ENCODE data around the gene TP53. TPM values are rescaled to one million over a fixed set of nuclear protein-coding genes. Genes with fewer than 3 reads are reported as not detected.

Gene TP53
- total RNA-seq, 2 experiments from 2014 or later: 69.2 to 172 TPM

DNA sequence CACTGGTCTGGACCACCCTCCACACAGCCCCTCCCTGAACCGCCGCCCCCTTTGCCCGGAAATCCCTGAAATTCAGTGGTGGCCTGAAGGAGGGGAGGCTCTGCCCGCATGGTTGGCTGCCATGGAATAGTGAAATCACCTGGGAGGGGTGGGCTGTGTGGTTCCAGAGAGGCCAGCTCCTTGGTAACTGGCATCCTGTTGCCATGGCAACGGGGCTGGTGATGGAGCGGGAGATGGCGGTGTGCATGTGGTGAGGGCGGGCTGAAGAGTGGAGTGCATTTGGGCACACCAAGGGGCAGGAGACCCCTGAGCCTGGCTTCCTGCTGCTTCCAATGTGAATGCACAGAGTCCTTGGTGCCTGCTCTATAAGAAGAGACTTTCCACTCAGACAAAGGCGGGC is 20.2 kb upstream of the TP53 start:
- intact Hi-C loops (cut with micrococcal nuclease; ENCODE audit: unreplicated experiment): no loop called here
- Histone ChIP-seq H3K27ac (ENCODE audit: low read depth, low read length, poor library complexity, severe bottlenecking) (no peak overlapping the region), H4K20me1 (ENCODE audit: insufficient read depth, low read length) (no peaks in the 10 kb centered on the region; the same call in 1 of the 2 replicates), H3K9me2 (ENCODE audit: insufficient read depth, low read length) (0 out of 2 replicates have a peak, but pooled peaks cover 4% of the 10 kb centered on the region), H2AFZ (ENCODE audit: low read length) (no peak overlapping the region), H3K4me3 (ENCODE audit: low read depth, low read length, poor library complexity, severe bottlenecking) (no peak overlapping the region), H3K4me1 (ENCODE audit: insufficient read depth, low read length, poor library complexity, severe bottlenecking) (peaks cover 10% of the 10 kb centered on the region), H3K79me2 (ENCODE audit: insufficient read depth, low read depth, low read length) (no peaks in the 10 kb centered on the region), H3K9me3 (ENCODE audit: low read length) (no peaks in the 10 kb centered on the region), H3K36me3 (ENCODE audit: insufficient read depth, low read length) (no peaks in the 10 kb centered on the region), H3K4me2 (ENCODE audit: low read length) (no peak overlapping the region)
- ChIA-PET POLR2A (interaction anchor here (0.6 kb wide), 1 partner anchor 431 kb away, joined by 3 read pairs; no protein-coding TSS in a partner anchor), CTCF (ENCODE audit: unreplicated experiment) (interaction anchor here (0.6 kb wide), 1 partner anchor 122 kb away, joined by 3 read pairs; no protein-coding TSS in a partner anchor)
- no TSS peak for BruUV-seq (replicated peaks)
- no peak for DNase-seq (ENCODE audit: low spot score)
- TF ChIP-seq EZH2phosphoT487 (IDR thresholded peaks at IDR 0.05; ENCODE audit: borderline replicate concordance, low read depth, low read length): no peak
- TF ChIP-seq, protein P1, sequence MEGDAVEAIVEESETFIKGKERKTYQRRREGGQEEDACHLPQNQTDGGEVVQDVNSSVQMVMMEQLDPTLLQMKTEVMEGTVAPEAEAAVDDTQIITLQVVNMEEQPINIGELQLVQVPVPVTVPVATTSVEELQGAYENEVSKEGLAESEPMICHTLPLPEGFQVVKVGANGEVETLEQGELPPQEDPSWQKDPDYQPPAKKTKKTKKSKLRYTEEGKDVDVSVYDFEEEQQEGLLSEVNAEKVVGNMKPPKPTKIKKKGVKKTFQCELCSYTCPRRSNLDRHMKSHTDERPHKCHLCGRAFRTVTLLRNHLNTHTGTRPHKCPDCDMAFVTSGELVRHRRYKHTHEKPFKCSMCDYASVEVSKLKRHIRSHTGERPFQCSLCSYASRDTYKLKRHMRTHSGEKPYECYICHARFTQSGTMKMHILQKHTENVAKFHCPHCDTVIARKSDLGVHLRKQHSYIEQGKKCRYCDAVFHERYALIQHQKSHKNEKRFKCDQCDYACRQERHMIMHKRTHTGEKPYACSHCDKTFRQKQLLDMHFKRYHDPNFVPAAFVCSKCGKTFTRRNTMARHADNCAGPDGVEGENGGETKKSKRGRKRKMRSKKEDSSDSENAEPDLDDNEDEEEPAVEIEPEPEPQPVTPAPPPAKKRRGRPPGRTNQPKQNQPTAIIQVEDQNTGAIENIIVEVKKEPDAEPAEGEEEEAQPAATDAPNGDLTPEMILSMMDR (conservative IDR thresholded peaks at IDR 0.05; ENCODE audit: low read length): no peak

DNA sequence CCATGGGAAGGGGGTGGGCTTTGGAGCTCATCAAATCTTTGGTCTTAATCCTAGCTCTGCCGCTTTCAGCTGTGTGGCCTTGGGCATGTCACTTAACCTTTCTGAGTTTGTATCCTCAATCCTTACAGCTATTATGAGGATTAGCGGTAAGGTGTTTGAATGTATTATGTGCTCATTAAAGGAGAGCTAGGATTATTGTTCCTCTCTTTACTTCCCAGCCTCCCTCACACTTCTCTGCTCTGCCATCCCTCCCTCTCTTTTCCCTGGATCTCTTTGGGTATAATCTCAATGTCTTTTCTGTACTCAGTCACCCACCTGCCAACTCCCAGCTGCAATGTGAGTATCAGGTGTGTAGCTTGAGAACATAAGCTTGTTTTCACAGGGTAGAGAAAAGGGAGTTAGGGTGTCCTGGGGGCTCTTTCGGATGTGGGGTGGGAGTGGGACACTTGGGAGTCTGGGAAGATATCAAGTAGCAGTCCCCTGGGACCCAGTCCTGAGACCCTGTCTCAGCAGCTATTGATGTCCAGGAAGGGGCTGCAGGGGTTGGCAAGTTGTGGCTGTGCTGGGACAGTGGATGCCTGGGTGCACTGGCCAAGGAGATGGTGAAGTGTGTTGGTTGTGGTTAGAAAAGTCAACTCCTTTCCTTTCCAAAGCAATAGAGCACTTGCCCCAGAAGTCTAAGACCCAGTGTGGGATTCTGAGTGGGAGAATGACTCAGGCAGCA is 19.5 kb upstream of the TP53 start:
- no peak overlapping the region for H3K4me3 ChIP-seq (ENCODE audit: low read depth, low read length, poor library complexity, severe bottlenecking)
- H3K36me3 ChIP-seq (ENCODE audit: insufficient read depth, low read length): peaks cover 2% of the 10 kb centered on the region; the same call in 1 of the 2 replicates
- H4K20me1 ChIP-seq (ENCODE audit: insufficient read depth, low read length): no peaks in the 10 kb centered on the region; the same call in 1 of the 2 replicates
- no TSS peak for BruUV-seq (replicated peaks)
- ChIA-PET CTCF (ENCODE audit: unreplicated experiment) (no interaction called here), POLR2A (interaction anchor here (0.5 to 0.6 kb wide), 2 partner anchors 53 to 431 kb away, joined by 3 read pairs; no protein-coding TSS in a partner anchor)
- no peak overlapping the region for H3K4me2 ChIP-seq (ENCODE audit: low read length)
- H3K9me3 ChIP-seq (ENCODE audit: low read length): no peaks in the 10 kb centered on the region
- DNase-seq (ENCODE audit: low spot score): no peak
- intact Hi-C loops (cut with micrococcal nuclease; ENCODE audit: unreplicated experiment): no loop called here
- H3K9me2 ChIP-seq (ENCODE audit: insufficient read depth, low read length): 0 out of 2 replicates have a peak, but pooled peaks cover 4% of the 10 kb centered on the region
- TF ChIP-seq, protein P1 (conservative IDR thresholded peaks at IDR 0.05; ENCODE audit: low read length): no peak
- no peak for TF ChIP-seq EZH2phosphoT487 (IDR thresholded peaks at IDR 0.05; ENCODE audit: borderline replicate concordance, low read depth, low read length)
- no peak overlapping the region for H2AFZ ChIP-seq (ENCODE audit: low read length)
- no peak overlapping the region for H3K27ac ChIP-seq (ENCODE audit: low read depth, low read length, poor library complexity, severe bottlenecking)
- peaks cover 10% of the 10 kb centered on the region for H3K4me1 ChIP-seq (ENCODE audit: insufficient read depth, low read length, poor library complexity, severe bottlenecking)
- no peaks in the 10 kb centered on the region for H3K79me2 ChIP-seq (ENCODE audit: insufficient read depth, low read depth, low read length)

All from OCI-LY7 (cell line).